ENCODE data around the gene PRRG4. TPM values are rescaled to one million over a fixed set of nuclear protein-coding genes. Genes with fewer than 3 reads are reported as not detected.

PRRG4 gene
- total and polyA plus RNA-seq, 2 of the 13 experiments (the other 11 are each of a cell fraction or from before 2014, with no cell fraction given), result 0.24 to 0.95 TPM

DNA sequence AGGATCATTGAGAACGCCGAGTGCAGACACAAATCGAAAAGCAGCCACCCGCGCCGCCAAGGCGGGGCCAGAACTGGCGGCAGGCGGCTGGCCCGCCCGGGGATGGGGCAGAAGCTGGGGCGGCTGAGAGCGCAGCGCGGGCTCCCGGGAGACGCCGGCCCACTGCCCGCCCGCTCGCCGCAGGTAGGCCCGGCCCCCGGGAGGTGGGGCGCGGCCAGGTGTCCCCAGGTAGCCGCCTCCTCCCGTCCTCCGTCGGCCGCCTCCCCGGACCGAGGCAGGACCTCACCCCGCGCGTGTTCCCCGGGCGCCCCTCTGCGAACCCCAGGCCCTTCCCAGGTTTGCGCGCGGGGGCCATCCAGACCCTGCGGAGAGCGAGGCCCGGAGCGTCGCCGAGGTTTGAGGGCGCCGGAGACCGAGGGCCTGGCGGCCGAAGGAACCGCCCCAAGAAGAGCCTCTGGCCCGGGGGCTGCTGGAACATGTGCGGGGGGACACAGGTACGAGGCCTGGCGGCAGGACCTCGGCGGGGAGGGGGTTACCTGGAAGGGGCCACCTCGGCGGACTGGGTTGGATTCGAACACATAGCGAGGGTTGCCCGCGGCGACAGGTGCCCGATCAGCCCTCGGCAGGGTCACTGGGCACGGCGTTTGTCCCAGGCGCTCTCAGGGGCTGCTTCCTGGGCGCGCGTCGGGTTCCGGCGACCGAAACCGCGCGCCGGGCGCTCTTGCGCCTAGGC is at the start of gene PRRG4 (continued):
- peak; percentile 47; the same call in 1 of the 2 replicates for TF ChIP-seq KDM5B (CRISPR knock-in tag; IDR thresholded peaks at IDR 0.05; ENCODE audit: borderline replicate concordance)
- no peak for TF ChIP-seq SATB2 (CRISPR knock-in tag; IDR thresholded peaks at IDR 0.05)
- TF ChIP-seq HNRNPLL (IDR thresholded peaks at IDR 0.05; ENCODE audit: low read depth, low read length, poor library complexity, severe bottlenecking), result peak; percentile 33
- TF ChIP-seq, protein P1, sequence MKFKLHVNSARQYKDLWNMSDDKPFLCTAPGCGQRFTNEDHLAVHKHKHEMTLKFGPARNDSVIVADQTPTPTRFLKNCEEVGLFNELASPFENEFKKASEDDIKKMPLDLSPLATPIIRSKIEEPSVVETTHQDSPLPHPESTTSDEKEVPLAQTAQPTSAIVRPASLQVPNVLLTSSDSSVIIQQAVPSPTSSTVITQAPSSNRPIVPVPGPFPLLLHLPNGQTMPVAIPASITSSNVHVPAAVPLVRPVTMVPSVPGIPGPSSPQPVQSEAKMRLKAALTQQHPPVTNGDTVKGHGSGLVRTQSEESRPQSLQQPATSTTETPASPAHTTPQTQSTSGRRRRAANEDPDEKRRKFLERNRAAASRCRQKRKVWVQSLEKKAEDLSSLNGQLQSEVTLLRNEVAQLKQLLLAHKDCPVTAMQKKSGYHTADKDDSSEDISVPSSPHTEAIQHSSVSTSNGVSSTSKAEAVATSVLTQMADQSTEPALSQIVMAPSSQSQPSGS (CRISPR knock-in tag; IDR thresholded peaks at IDR 0.05), result no peak
- TF ChIP-seq PHF8 (CRISPR knock-in tag; IDR thresholded peaks at IDR 0.05), result peak; percentile 52; the same call in 1 of the 2 replicates
- TF ChIP-seq NFE2L2 (IDR thresholded peaks at IDR 0.05; ENCODE audit: low read length), result no peak
- TF ChIP-seq HCFC1 (IDR thresholded peaks at IDR 0.05; ENCODE audit: low read depth, low read length), result no peak
- no peak for TF ChIP-seq ZNF235 (CRISPR knock-in tag; IDR thresholded peaks at IDR 0.05; ENCODE audit: borderline replicate concordance)
- TF ChIP-seq KLF11 (CRISPR knock-in tag; IDR thresholded peaks at IDR 0.05), result 0 out of 2 replicates have a peak, but pooled peaks have one; percentile 12
- TF ChIP-seq ZNF350 (CRISPR knock-in tag; IDR thresholded peaks at IDR 0.05; ENCODE audit: borderline replicate concordance, low read depth), result no peak; the same call in 1 of the 2 replicates
- peak; percentile 50; the same call in 1 of the 2 replicates for TF ChIP-seq ZNF501 (CRISPR knock-in tag; IDR thresholded peaks at IDR 0.05)
- TF ChIP-seq ZNF337 (CRISPR knock-in tag; IDR thresholded peaks at IDR 0.05; ENCODE audit: borderline replicate concordance, low read depth), result no peak
- no peak for TF ChIP-seq ZNF263 (CRISPR knock-in tag; IDR thresholded peaks at IDR 0.05)
- no peak for TF ChIP-seq RORA (CRISPR knock-in tag; IDR thresholded peaks at IDR 0.05)
- TF ChIP-seq, protein P2, sequence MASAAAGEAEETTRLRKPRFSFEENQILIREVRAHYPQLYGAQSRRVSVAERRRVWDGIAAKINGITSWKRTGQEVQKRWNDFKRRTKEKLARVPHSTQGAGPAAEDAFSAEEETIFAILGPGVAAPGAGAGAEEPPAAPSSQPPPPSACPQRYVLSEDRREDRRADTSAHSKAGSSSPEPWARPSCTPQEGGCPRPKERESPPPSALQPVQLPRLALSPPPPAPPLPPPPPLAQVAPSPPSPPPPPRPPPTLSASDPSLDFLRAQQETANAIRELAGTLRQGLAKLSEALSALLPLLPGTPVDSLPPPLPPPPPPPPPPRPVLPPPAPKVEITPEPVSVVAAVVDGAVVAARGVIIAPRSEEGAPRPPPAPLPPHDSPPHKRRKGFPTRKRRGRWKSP (CRISPR knock-in tag; IDR thresholded peaks at IDR 0.05), result peak; percentile 72; the same call in 1 of the 2 replicates
- TF ChIP-seq, protein P3, sequence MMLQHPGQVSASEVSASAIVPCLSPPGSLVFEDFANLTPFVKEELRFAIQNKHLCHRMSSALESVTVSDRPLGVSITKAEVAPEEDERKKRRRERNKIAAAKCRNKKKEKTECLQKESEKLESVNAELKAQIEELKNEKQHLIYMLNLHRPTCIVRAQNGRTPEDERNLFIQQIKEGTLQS (CRISPR knock-in tag; IDR thresholded peaks at IDR 0.05), result no peak
- TF ChIP-seq, protein P4, sequence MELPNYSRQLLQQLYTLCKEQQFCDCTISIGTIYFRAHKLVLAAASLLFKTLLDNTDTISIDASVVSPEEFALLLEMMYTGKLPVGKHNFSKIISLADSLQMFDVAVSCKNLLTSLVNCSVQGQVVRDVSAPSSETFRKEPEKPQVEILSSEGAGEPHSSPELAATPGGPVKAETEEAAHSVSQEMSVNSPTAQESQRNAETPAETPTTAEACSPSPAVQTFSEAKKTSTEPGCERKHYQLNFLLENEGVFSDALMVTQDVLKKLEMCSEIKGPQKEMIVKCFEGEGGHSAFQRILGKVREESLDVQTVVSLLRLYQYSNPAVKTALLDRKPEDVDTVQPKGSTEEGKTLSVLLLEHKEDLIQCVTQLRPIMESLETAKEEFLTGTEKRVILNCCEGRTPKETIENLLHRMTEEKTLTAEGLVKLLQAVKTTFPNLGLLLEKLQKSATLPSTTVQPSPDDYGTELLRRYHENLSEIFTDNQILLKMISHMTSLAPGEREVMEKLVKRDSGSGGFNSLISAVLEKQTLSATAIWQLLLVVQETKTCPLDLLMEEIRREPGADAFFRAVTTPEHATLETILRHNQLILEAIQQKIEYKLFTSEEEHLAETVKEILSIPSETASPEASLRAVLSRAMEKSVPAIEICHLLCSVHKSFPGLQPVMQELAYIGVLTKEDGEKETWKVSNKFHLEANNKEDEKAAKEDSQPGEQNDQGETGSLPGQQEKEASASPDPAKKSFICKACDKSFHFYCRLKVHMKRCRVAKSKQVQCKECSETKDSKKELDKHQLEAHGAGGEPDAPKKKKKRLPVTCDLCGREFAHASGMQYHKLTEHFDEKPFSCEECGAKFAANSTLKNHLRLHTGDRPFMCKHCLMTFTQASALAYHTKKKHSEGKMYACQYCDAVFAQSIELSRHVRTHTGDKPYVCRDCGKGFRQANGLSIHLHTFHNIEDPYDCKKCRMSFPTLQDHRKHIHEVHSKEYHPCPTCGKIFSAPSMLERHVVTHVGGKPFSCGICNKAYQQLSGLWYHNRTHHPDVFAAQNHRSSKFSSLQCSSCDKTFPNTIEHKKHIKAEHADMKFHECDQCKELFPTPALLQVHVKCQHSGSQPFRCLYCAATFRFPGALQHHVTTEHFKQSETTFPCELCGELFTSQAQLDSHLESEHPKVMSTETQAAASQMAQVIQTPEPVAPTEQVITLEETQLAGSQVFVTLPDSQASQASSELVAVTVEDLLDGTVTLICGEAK (IDR thresholded peaks at IDR 0.05), result no peak
- TF ChIP-seq, protein P4 (CRISPR knock-in tag; IDR thresholded peaks at IDR 0.05), result peak; percentile 13; the same call in 1 of the 2 replicates
